ENCODE measurements around the gene SELENOT.

GRCh38 chr3:150636258-150636657 is 33.1 kb downstream of the SELENOT start:
- TF ChIP-seq CTCF (IDR thresholded peaks at IDR 0.05) (no peak), POLR2A (IDR thresholded peaks at IDR 0.05) (no peak)
